PC-3 (cell line): Measurements from ENCODE around the gene PRRX2. TPM values are rescaled to one million over a fixed set of nuclear protein-coding genes. Genes with fewer than 3 reads are reported as not detected.

ENCODE experiments used
- ATAC-seq: fragments of 200-7000 bp; cut with Tn5 transposase; 2 replicates; pipeline ENCODE4 v1.9.1; 2020; ENCODE audit warnings: mild to moderate bottlenecking, moderate library complexity
- BruUV-seq: library from RNA; stranded (reverse); fragments of 400-500 nt; replicated peaks from 2 replicates; lab custom pipeline; 2021; lab: Mats Ljungman, UMichigan
- CTCF ChIA-PET: fragments of 300-600 bp; sonication (Branson Sonifier 250); formaldehyde crosslinking; loops from one replicate; lab custom pipeline; 2022; ENCODE audit warnings: antibody characterized with exemption; lab: Charles Lee
- POLR2A ChIA-PET: fragments of 300-600 bp; sonication (Branson Sonifier 250); formaldehyde crosslinking; loops from one replicate; lab custom pipeline; 2022; ENCODE audit warnings: antibody characterized with exemption; ENCODE audit not compliant: unreplicated experiment; lab: Charles Lee
- DNase-seq: peaks from one replicate; pipeline ENCODE4 v3.0.0-alpha.2; 2015
- H2AFZ ChIP-seq: fragments of 300-600 bp; sonication (generic); 2 replicates; pipeline ENCODE4 v1.6.0; 2016; ENCODE audit warnings: antibody characterized with exemption, low read length
- H3F3A ChIP-seq: fragments of 300-600 bp; sonication (generic); one replicate; pipeline ENCODE4 v1.6.0; 2017; ENCODE audit warnings: antibody characterized with exemption, low read length, control low read depth, mild to moderate bottlenecking; ENCODE audit not compliant: unreplicated experiment
- H3K27ac ChIP-seq: fragments of 300-600 bp; sonication (generic); 2 replicates; pipeline ENCODE4 v1.5.1; 2016; ENCODE audit warnings: mild to moderate bottlenecking, low read length
- H3K27me3 ChIP-seq: fragments of 300-600 bp; sonication (generic); 2 replicates; pipeline ENCODE4 v1.6.1; 2016; ENCODE audit warnings: low read length, mixed read lengths
- H3K36me3 ChIP-seq: fragments of 300-600 bp; sonication (generic); 2 replicates; pipeline ENCODE4 v1.6.1; 2016; ENCODE audit warnings: low read depth, mixed run types, low read length, mixed read lengths
- H3K4me1 ChIP-seq: fragments of 300-600 bp; sonication (generic); 2 replicates; pipeline ENCODE4 v1.5.1; 2016; ENCODE audit warnings: low read length; ENCODE audit not compliant: insufficient read depth
- H3K4me2 ChIP-seq: fragments of 300-600 bp; sonication (generic); 2 replicates; pipeline ENCODE4 v1.6.0; 2016; ENCODE audit warnings: low read length
- H3K4me3 ChIP-seq: fragments of 300-600 bp; sonication (generic); 2 replicates; pipeline ENCODE4 v1.5.1; 2016; ENCODE audit warnings: mild to moderate bottlenecking, low read length, mixed read lengths
- H3K79me2 ChIP-seq: fragments of 300-600 bp; sonication (generic); 2 replicates; pipeline ENCODE4 v1.6.1; 2017; ENCODE audit warnings: low read length, mixed read lengths
- H3K9ac ChIP-seq: fragments of 300-600 bp; sonication (generic); 2 replicates; pipeline ENCODE4 v1.6.0; 2016; ENCODE audit warnings: mild to moderate bottlenecking, low read length
- H3K9me2 ChIP-seq: fragments of 300-600 bp; sonication (generic); replicated peaks from 2 replicates; pipeline ENCODE4 v1.6.1; 2016; ENCODE audit warnings: mixed run types, low read length, mixed read lengths
- H3K9me3 ChIP-seq: fragments of 300-600 bp; sonication (generic); 2 replicates; pipeline ENCODE4 v1.6.1; 2016; ENCODE audit warnings: low read length, mixed read lengths
- H4K20me1 ChIP-seq: fragments of 300-600 bp; sonication (generic); 2 replicates; pipeline ENCODE4 v1.6.1; 2016; ENCODE audit warnings: low read length, mixed read lengths
- CTCF ChIP-seq: fragments of 300-600 bp; sonication (generic); conservative IDR thresholded peaks from 2 replicates; pipeline ENCODE4 v1.5.1; 2017; ENCODE audit warnings: antibody characterized with exemption, low read depth, mild to moderate bottlenecking, low read length
- EZH2 ChIP-seq: fragments of 300-600 bp; sonication (generic); IDR thresholded peaks from one replicate; pipeline ENCODE4 v1.6.1; 2017; ENCODE audit warnings: antibody characterized with exemption, mild to moderate bottlenecking, low read length; ENCODE audit not compliant: unreplicated experiment
- EZH2phosphoT487 ChIP-seq: fragments of 300-600 bp; sonication (generic); IDR thresholded peaks from 2 replicates; pipeline ENCODE4 v1.6.1; 2018; ENCODE audit warnings: mild to moderate bottlenecking, antibody characterized with exemption, low read length, borderline replicate concordance
- intact Hi-C: fragments of 100-400 bp; cut with micrococcal nuclease; formaldehyde crosslinking; loops from 2 replicates; pipeline ENCODE4 v1.9.0; 2023
- total RNA-seq: library from RNA; depleted of rRNA; stranded (reverse); fragments of >200 nt; gene quantifications from 2 replicates; pipeline ENCODE4 v1.2.3, GENCODE V29; 2014

Gene PRRX2
- total RNA-seq, 1 experiment from 2014 or later = 0.47 TPM

GRCh38 chr9:129725795-129726251, 60.4 kb downstream of the PRRX2 start:
- ChIA-PET POLR2A (no interaction called here), CTCF (interaction anchor here (0.6 to 1.3 kb wide), 4 partner anchors 54 to 77 kb away, joined by 3 to 6 read pairs (median 4); no protein-coding TSS in a partner anchor)
- no peak for DNase-seq
- Histone ChIP-seq H3K27ac (no peak overlapping the region), H4K20me1 (no peaks in the 10 kb centered on the region), H3K4me1 (no peaks in the 10 kb centered on the region), H3K79me2 (no peaks in the 10 kb centered on the region), H3K4me2 (no peak overlapping the region), H3K4me3 (no peak overlapping the region), H2AFZ (no peak overlapping the region), H3K36me3 (no peaks in the 10 kb centered on the region), H3K9me2 (no peaks in the 10 kb centered on the region), H3K9me3 (no peaks in the 10 kb centered on the region), H3K27me3 (no peaks in the 10 kb centered on the region), H3K9ac (no peak overlapping the region), H3F3A (no peaks in the 10 kb centered on the region)
- no peak for ATAC-seq
- no peak for TF ChIP-seq CTCF
- TF ChIP-seq EZH2 = no peak
- TF ChIP-seq EZH2phosphoT487 = no peak
- BruUV-seq = no TSS peak
- intact Hi-C loops = loop anchor here (2.0 kb wide), 1 partner anchor 83 kb away; the partner anchor contains the start of gene ASB6

GRCh38 chr9:129726322-129727160, 61.1 kb downstream of the PRRX2 start:
- Histone ChIP-seq H4K20me1 (no peaks in the 10 kb centered on the region), H3K79me2 (no peaks in the 10 kb centered on the region), H3K4me1 (no peaks in the 10 kb centered on the region), H3K4me3 (peak overlapping the region; percentile 16; the same call in 1 of the 2 replicates), H3K9me2 (no peaks in the 10 kb centered on the region), H3K36me3 (no peaks in the 10 kb centered on the region), H2AFZ (peak overlapping the region; percentile 52; the same call in 1 of the 2 replicates), H3K9ac (no peak overlapping the region), H3F3A (no peaks in the 10 kb centered on the region), H3K27me3 (no peaks in the 10 kb centered on the region), H3K27ac (no peak overlapping the region), H3K4me2 (peak overlapping the region; percentile 64), H3K9me3 (no peaks in the 10 kb centered on the region)
- intact Hi-C loops = loop anchor here (2.0 kb wide), 1 partner anchor 84 kb away; the partner anchor contains the start of gene ASB6
- ChIA-PET CTCF (interaction anchor here (0.6 to 1.3 kb wide), 3 partner anchors 55 to 70 kb away, joined by 3 to 6 read pairs (median 3); no protein-coding TSS in a partner anchor), POLR2A (no interaction called here)
- peak; percentile 98 for ATAC-seq
- peak; percentile 77 for DNase-seq
- no TSS peak for BruUV-seq
- TF ChIP-seq EZH2phosphoT487 (no peak), CTCF (peak; percentile 87), EZH2 (no peak)
